Uterus (tissue), 4 donors: ENCODE measurements around the gene NSUN3. TPM values are rescaled to one million over a fixed set of nuclear protein-coding genes. Genes with fewer than 3 reads are reported as not detected.

Experiments used
- DNase-seq, 2 donors: peaks; one replicate each; pipeline ENCODE4 v3.0.0-alpha.2; 2019 to 2020
- H3K27ac ChIP-seq, 2 donors: fragments of 200-600 bp; sonication (generic); 1 replicate in 1 of 2; 2 replicates in 1 of 2; pipeline ENCODE4 v1.5.1; 2016 to 2018
- H3K27me3 ChIP-seq, 2 donors: fragments of 200-600 bp; sonication (generic); one replicate each; pipeline ENCODE4 v1.5.1; 2018 to 2019; ENCODE audit warnings: control low read depth in 1 of 2
- H3K36me3 ChIP-seq, 2 donors: fragments of 200-600 bp; sonication (generic); one replicate each; pipeline ENCODE4 v1.5.1; 2019; ENCODE audit warnings: control low read depth in 1 of 2
- H3K4me1 ChIP-seq, 2 donors: fragments of 200-600 bp; sonication (generic); one replicate each; pipeline ENCODE4 v1.5.1; 2018 to 2019; ENCODE audit warnings: control low read depth in 1 of 2
- H3K4me3 ChIP-seq, 2 donors: fragments of 200-600 bp; sonication (generic); 1 replicate in 1 of 2; 2 replicates in 1 of 2; pipeline ENCODE4 v1.5.1; 2018 to 2019; ENCODE audit warnings: mild to moderate bottlenecking in 1 of 2
- H3K9me3 ChIP-seq, 2 donors: fragments of 200-600 bp; sonication (generic); one replicate each; pipeline ENCODE4 v1.5.1; 2019; ENCODE audit warnings: control low read depth in 1 of 2
- CTCF ChIP-seq, 4 experiments: fragments of 200-600 bp in 2 of 4; fragments of 450-650 bp in 2 of 4; sonication (generic) in 2 of 4; IDR thresholded peaks; one replicate each; pipeline ENCODE4 v1.5.1; 2016 to 2019; ENCODE audit warnings: antibody characterized with exemption in 4 of 4, mild to moderate bottlenecking in 2 of 4, moderate library complexity in 1 of 4
- POLR2A ChIP-seq, 2 donors: fragments of 450-650 bp; IDR thresholded peaks; one replicate each; pipeline ENCODE4 v1.6.1; 2016; ENCODE audit warnings: antibody characterized with exemption in 2 of 2, mild to moderate bottlenecking in 1 of 2, moderate library complexity in 1 of 2
- intact Hi-C: fragments of 100-400 bp; cut with DNase I; formaldehyde crosslinking; loops from one replicate; pipeline ENCODE4 v1.15.1; 2023; ENCODE audit warnings: low total_unique reads
- total RNA-seq, 4 donors: library from RNA; depleted of rRNA in 3 of 4; stranded (reverse); fragments of >200 nt in 3 of 4; gene quantifications; one replicate each; pipeline versions ENCODE4 v1.1.0 to v1.2.4, GENCODE V29; 2014 to 2023
- donor health status: DM: yes; HTN: yes; CAD: no.

The NSUN3 gene
- total RNA-seq, 4 donors from 2014 or later: 3.3 to 32.6 (median 11.3) TPM

- no peak overlapping the region for H3K27ac ChIP-seq
- intact Hi-C loops: no loop called here
- H3K27me3 ChIP-seq: no peaks in the 10 kb centered on the region
- H3K4me3 ChIP-seq: no peak overlapping the region
- TF ChIP-seq CTCF (IDR thresholded peaks at IDR 0.05): no peak
- TF ChIP-seq POLR2A (IDR thresholded peaks at IDR 0.05): no peak
- DNase-seq: no peak
- H3K9me3 ChIP-seq: no peaks in the 10 kb centered on the region
- no peaks in the 10 kb centered on the region for H3K4me1 ChIP-seq
- no peaks in the 10 kb centered on the region for H3K36me3 ChIP-seq
Observed at GRCh38 chr3:94167796-94168195, 104.9 kb downstream of the NSUN3 start.

GRCh38 chr3:94171954-94172353 lies 109.1 kb downstream of the NSUN3 start:
- intact Hi-C loops: no loop called here
- Histone ChIP-seq H3K9me3 (no peaks in the 10 kb centered on the region), H3K4me3 (no peak overlapping the region), H3K36me3 (no peaks in the 10 kb centered on the region), H3K27me3 (no peaks in the 10 kb centered on the region), H3K4me1 (no peaks in the 10 kb centered on the region), H3K27ac (no peak overlapping the region)
- TF ChIP-seq CTCF (IDR thresholded peaks at IDR 0.05) (no peak), POLR2A (IDR thresholded peaks at IDR 0.05) (no peak)
- DNase-seq: no peak

GRCh38 chr3:94172695-94173310 lies 109.9 kb downstream of the NSUN3 start:
- H3K27ac ChIP-seq: no peak overlapping the region
- no peaks in the 10 kb centered on the region for H3K9me3 ChIP-seq
- no peak for TF ChIP-seq POLR2A (IDR thresholded peaks at IDR 0.05)
- no peak for TF ChIP-seq CTCF (IDR thresholded peaks at IDR 0.05)
- H3K4me1 ChIP-seq: no peaks in the 10 kb centered on the region
- no peaks in the 10 kb centered on the region for H3K36me3 ChIP-seq
- no peak overlapping the region for H3K4me3 ChIP-seq
- H3K27me3 ChIP-seq: no peaks in the 10 kb centered on the region
- intact Hi-C loops: no loop called here
- DNase-seq: no peak

GRCh38 chr3:94173673-94174434 lies 111.0 kb downstream of the NSUN3 start:
- H3K4me1 ChIP-seq: no peaks in the 10 kb centered on the region
- H3K36me3 ChIP-seq: no peaks in the 10 kb centered on the region
- DNase-seq: no peak
- H3K4me3 ChIP-seq: no peak overlapping the region
- no peak overlapping the region for H3K27ac ChIP-seq
- no peak for TF ChIP-seq CTCF (IDR thresholded peaks at IDR 0.05)
- no peak for TF ChIP-seq POLR2A (IDR thresholded peaks at IDR 0.05)
- H3K27me3 ChIP-seq: no peaks in the 10 kb centered on the region
- H3K9me3 ChIP-seq: no peaks in the 10 kb centered on the region
- intact Hi-C loops: no loop called here

GRCh38 chr3:94175677-94176076 lies 112.8 kb downstream of the NSUN3 start:
- no peak for TF ChIP-seq POLR2A (IDR thresholded peaks at IDR 0.05)
- no peak for TF ChIP-seq CTCF (IDR thresholded peaks at IDR 0.05)
- no peak for DNase-seq
- H3K9me3 ChIP-seq: no peaks in the 10 kb centered on the region
- H3K27me3 ChIP-seq: no peaks in the 10 kb centered on the region
- no peak overlapping the region for H3K4me3 ChIP-seq
- H3K27ac ChIP-seq: no peak overlapping the region
- intact Hi-C loops: no loop called here
- H3K4me1 ChIP-seq: no peaks in the 10 kb centered on the region
- H3K36me3 ChIP-seq: no peaks in the 10 kb centered on the region
